BE2C (cell line): Measurements from ENCODE around the gene GLOD5.

Experiments used
- DNase-seq: peaks from one replicate; pipeline ENCODE4 v3.0.0-alpha.2; 2020
- H3K27me3 ChIP-seq: fragments of 250-450 bp; sonication (Bioruptor Pico); 2 replicates; pipeline ENCODE4 v1.5.1; 2020; ENCODE audit warnings: mild to moderate bottlenecking
- H3K36me3 ChIP-seq: fragments of 250-450 bp; sonication (Bioruptor Pico); 2 replicates; pipeline ENCODE4 v1.5.1; 2020; ENCODE audit warnings: mild to moderate bottlenecking
- H3K4me1 ChIP-seq: fragments of 250-450 bp; sonication (Bioruptor Pico); 2 replicates; pipeline ENCODE4 v1.5.1; 2020
- H3K4me3 ChIP-seq: 2 replicates; pipeline ENCODE4 v1.5.1; 2011; ENCODE audit warnings: low read depth, low read length
- H3K9me3 ChIP-seq: fragments of 250-450 bp; sonication (Bioruptor Pico); 2 replicates; pipeline ENCODE4 v1.5.1; 2020
- TF ChIP-seq, protein P1 (sequence below): IDR thresholded peaks from 2 replicates; pipeline ENCODE4 v1.5.1; 2012; ENCODE audit warnings: mild to moderate bottlenecking, low read depth, low read length

Gene GLOD5

DNA sequence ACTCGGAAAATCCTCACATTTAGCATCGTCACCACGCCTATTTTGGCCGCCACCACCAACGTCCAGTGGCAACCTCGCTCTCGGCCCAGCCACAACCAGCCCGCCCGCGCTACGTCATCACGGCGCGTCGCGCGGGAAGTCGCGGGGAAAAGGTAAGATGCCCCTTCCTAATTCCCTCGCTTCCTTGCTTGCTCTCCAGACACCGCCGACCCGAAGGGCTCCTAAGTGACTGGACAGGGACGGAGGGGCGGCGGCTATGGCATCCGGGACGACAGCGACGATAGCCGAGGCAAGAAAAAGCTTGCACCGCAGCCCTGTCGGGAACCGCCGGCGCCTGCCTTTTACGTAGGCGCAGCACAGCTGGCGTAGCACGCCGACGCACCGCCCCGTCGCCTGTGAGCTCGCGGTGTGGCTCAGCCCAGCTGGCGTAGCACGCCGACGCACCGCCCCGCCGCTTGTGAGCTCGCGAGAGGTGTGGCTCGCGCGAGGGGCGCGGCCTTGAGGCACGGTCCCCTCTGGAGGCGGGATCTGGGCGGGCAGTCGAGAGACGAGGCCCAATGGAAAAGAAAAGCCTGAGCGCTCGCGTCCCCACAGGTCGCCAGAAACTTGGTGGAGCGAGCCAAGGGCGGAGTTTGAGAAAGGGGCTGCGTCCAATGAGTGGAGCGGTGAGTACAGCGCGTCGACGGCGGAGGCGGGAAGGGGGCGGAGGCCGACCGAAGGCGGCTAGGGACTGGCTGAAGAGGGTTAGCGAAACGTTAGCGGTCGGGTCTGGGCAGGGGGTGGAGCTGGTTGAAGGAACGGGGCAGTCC lies 39.9 kb downstream of the GLOD5 start, which contains the start of gene HDAC6:
Gene HDAC6, plus strand, starts transcription at position 788 of the 809 bp plus-strand sequence. CDS start 626 bp downstream, outside the sequence.
- H3K4me3 ChIP-seq: peak within 1 kb of the TSS; percentile 76
- TF ChIP-seq, protein P1, sequence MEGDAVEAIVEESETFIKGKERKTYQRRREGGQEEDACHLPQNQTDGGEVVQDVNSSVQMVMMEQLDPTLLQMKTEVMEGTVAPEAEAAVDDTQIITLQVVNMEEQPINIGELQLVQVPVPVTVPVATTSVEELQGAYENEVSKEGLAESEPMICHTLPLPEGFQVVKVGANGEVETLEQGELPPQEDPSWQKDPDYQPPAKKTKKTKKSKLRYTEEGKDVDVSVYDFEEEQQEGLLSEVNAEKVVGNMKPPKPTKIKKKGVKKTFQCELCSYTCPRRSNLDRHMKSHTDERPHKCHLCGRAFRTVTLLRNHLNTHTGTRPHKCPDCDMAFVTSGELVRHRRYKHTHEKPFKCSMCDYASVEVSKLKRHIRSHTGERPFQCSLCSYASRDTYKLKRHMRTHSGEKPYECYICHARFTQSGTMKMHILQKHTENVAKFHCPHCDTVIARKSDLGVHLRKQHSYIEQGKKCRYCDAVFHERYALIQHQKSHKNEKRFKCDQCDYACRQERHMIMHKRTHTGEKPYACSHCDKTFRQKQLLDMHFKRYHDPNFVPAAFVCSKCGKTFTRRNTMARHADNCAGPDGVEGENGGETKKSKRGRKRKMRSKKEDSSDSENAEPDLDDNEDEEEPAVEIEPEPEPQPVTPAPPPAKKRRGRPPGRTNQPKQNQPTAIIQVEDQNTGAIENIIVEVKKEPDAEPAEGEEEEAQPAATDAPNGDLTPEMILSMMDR: no peak
- no peaks in the 10 kb centered on the region for H3K36me3 ChIP-seq
- H3K4me1 ChIP-seq: no peaks in the 10 kb centered on the region
- no peaks in the 10 kb centered on the region for H3K27me3 ChIP-seq
- no peaks in the 10 kb centered on the region for H3K9me3 ChIP-seq
- peak; percentile 97 for DNase-seq

DNA sequence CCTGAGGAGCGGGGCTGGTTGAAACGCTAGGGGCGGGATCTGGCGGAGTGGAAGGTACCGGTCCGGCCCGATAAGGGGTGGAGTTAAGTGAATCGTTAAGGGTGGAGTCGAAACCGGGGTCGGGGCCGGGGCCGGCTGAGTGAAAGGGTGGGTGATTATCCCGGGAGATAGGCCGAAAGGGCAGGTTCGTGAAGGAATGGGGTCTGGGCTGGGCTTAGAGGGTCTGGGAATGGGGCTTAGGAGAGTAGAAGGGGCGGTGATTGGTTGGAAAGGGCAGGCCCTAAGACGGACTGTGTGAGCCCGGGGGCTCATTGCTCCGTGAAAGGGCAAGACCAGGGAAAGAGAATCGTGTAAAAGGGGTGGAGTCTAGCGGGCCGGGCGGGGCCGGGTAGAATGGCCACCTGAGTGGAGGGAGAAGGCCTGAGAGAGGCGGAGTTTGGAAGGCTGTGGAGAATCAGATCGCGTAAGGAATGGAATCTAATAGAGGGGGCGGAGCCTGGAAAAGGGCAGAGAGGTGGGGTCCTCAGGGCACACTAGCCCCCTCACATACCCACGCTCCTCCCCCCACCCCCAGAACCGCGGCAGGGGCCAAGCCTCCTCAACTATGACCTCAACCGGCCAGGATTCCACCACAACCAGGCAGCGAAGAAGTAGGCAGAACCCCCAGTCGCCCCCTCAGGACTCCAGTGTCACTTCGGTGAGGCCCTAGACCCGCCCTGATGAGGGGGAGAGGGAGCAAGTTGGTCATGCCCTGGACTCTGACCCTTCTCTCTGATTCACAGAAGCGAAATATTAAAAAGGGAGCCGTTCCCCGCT lies 40.8 kb downstream of the GLOD5 start:
- peak; percentile 85 for DNase-seq
- TF ChIP-seq, protein P1: no peak
- no peaks in the 10 kb centered on the region for H3K4me1 ChIP-seq
- H3K9me3 ChIP-seq: no peaks in the 10 kb centered on the region
- H3K4me3 ChIP-seq: peak overlapping the region; percentile 70
- H3K27me3 ChIP-seq: no peaks in the 10 kb centered on the region
- no peaks in the 10 kb centered on the region for H3K36me3 ChIP-seq

DNA sequence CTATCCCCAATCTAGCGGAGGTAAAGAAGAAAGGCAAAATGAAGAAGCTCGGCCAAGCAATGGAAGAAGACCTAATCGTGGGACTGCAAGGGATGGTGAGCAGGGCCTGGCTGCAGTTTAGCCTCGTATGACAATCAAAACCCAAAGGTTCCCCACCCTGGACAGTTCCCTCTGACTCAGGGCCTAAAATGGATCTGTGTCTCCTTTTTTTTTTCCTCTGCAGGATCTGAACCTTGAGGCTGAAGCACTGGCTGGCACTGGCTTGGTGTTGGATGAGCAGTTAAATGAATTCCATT lies 41.3 kb downstream of the GLOD5 start:
- Histone ChIP-seq H3K4me1 (no peaks in the 10 kb centered on the region), H3K4me3 (peak overlapping the region; percentile 70), H3K9me3 (no peaks in the 10 kb centered on the region), H3K27me3 (no peaks in the 10 kb centered on the region), H3K36me3 (no peaks in the 10 kb centered on the region)
- TF ChIP-seq, protein P1: no peak
- DNase-seq: no peak

DNA sequence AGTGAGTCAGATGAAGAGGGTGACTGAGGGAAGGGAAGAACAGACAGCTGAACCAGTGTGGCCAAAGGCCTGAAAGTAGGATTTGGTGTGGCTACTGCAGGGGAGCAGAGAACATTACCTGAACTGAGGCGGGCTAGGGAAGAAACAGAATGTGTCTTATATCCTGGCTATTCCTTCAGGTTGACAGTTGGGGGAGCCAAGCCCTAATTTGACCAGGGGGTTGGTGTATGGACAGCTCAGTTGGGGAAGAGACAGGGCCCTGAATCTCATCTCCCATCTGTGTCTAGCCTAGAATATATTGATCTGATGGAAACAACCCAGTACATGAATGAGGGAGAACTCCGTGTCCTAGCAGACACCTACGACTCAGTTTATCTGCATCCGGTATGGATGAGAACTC lies 44.5 kb downstream of the GLOD5 start:
- no peaks in the 10 kb centered on the region for H3K9me3 ChIP-seq
- TF ChIP-seq, protein P1: peak; percentile 26; the same call in 1 of the 2 replicates
- DNase-seq: no peak
- no peaks in the 10 kb centered on the region for H3K27me3 ChIP-seq
- H3K36me3 ChIP-seq: no peaks in the 10 kb centered on the region
- H3K4me3 ChIP-seq: no peak overlapping the region
- no peaks in the 10 kb centered on the region for H3K4me1 ChIP-seq

DNA sequence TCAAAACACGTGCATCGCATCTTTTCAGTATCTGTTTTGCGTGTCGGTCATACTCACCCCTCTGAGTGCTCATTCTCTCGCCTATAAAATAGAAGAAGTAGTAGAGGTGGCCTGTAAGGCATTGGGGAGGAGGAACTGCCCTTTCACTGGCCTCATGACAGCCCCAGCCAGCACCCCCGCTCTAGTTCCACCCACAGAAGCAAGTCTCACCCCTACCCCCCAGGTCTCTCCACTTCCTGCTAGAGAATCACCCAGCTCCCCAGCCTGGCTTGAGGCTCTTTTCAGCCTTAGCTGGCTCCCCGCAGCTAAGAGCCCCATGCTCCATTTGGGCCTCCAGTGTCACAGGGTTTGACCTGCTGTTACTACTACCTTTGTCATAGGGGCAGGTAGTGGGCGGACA lies 52.1 kb downstream of the GLOD5 start:
- no peak overlapping the region for H3K4me3 ChIP-seq
- H3K9me3 ChIP-seq: no peaks in the 10 kb centered on the region
- H3K4me1 ChIP-seq: no peaks in the 10 kb centered on the region
- no peaks in the 10 kb centered on the region for H3K36me3 ChIP-seq
- DNase-seq: no peak
- TF ChIP-seq, protein P1: no peak
- H3K27me3 ChIP-seq: no peaks in the 10 kb centered on the region

DNA sequence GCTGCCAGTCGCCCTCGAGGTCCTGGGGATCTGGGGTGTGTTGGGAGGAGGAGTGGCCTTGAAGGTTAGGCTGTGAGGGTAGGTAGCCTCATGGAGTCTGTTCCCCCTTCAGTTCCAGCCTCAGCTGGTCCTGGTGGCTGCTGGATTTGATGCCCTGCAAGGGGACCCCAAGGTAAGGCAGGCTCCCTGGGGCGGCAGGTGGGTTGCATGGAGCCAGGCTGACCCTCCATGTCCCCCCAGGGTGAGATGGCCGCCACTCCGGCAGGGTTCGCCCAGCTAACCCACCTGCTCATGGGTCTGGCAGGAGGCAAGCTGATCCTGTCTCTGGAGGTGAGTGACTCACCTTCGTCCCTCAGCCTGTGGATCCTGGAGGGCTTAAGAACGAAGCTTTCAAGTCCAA lies 53.2 kb downstream of the GLOD5 start:
- Histone ChIP-seq H3K4me1 (no peaks in the 10 kb centered on the region), H3K4me3 (no peak overlapping the region), H3K9me3 (no peaks in the 10 kb centered on the region), H3K27me3 (no peaks in the 10 kb centered on the region), H3K36me3 (no peaks in the 10 kb centered on the region)
- no peak for DNase-seq
- TF ChIP-seq, protein P1: no peak
